ENCODE measurements around the gene SMARCA2. TPM values are rescaled to one million over a fixed set of nuclear protein-coding genes. Genes with fewer than 3 reads are reported as not detected.
A peak's percentile ranks its signal among the peaks of the same experiment; 100 is the strongest.

The SMARCA2 gene
- total RNA-seq, 1 donor from 2014 or later, result 131 TPM

- no peaks in the 10 kb centered on the region for H3K27me3 Mint-ChIP-seq
- H3K4me3 Mint-ChIP-seq, result no peak overlapping the region
- H3K36me3 Mint-ChIP-seq, result peaks cover 37% of the 10 kb centered on the region
- H3K4me1 Mint-ChIP-seq (ENCODE audit: unreplicated experiment), result peaks cover 20% of the 10 kb centered on the region
- no peak for DNase-seq (ENCODE audit: extremely low spot score, unreplicated experiment)
- no peak overlapping the region for H3K27ac Mint-ChIP-seq
- no peak for TF ChIP-seq CTCF (conservative IDR thresholded peaks at IDR 0.05)
- H3K9me3 Mint-ChIP-seq, result no peaks in the 10 kb centered on the region
These were observed 159.2 kb downstream of the SMARCA2 start for GRCh38 chr9:2174306-2174705.

- Mint-ChIP-seq H3K4me1 (ENCODE audit: unreplicated experiment) (peaks cover 25% of the 10 kb centered on the region), H3K4me3 (no peak overlapping the region), H3K27ac (no peak overlapping the region), H3K36me3 (peaks cover 35% of the 10 kb centered on the region), H3K27me3 (no peaks in the 10 kb centered on the region), H3K9me3 (no peaks in the 10 kb centered on the region)
- TF ChIP-seq CTCF (conservative IDR thresholded peaks at IDR 0.05), result no peak
- DNase-seq (ENCODE audit: extremely low spot score, unreplicated experiment), result no peak
These were observed 159.8 kb downstream of the SMARCA2 start for GRCh38 chr9:2174911-2175310.

GRCh38 chr9:2177121-2177520 lies 162.0 kb downstream of the SMARCA2 start:
- Mint-ChIP-seq H3K27me3 (no peaks in the 10 kb centered on the region), H3K4me1 (ENCODE audit: unreplicated experiment) (peaks cover 31% of the 10 kb centered on the region), H3K9me3 (no peaks in the 10 kb centered on the region), H3K36me3 (peaks cover 20% of the 10 kb centered on the region), H3K4me3 (no peak overlapping the region), H3K27ac (no peak overlapping the region)
- no peak for DNase-seq (ENCODE audit: extremely low spot score, unreplicated experiment)
- no peak for TF ChIP-seq CTCF (conservative IDR thresholded peaks at IDR 0.05)

GRCh38 chr9:2178034-2178734 lies 163.0 kb downstream of the SMARCA2 start:
- no peak for TF ChIP-seq CTCF (conservative IDR thresholded peaks at IDR 0.05)
- no peaks in the 10 kb centered on the region for H3K27me3 Mint-ChIP-seq
- H3K27ac Mint-ChIP-seq, result peak overlapping the region; percentile 62
- H3K9me3 Mint-ChIP-seq, result no peaks in the 10 kb centered on the region
- DNase-seq (ENCODE audit: extremely low spot score, unreplicated experiment), result no peak
- H3K4me1 Mint-ChIP-seq (ENCODE audit: unreplicated experiment), result peaks cover 31% of the 10 kb centered on the region
- peaks cover 13% of the 10 kb centered on the region for H3K36me3 Mint-ChIP-seq
- H3K4me3 Mint-ChIP-seq, result no peak overlapping the region

GRCh38 chr9:2179567-2179966 lies 164.4 kb downstream of the SMARCA2 start:
- H3K27me3 Mint-ChIP-seq, result no peaks in the 10 kb centered on the region
- no peak overlapping the region for H3K4me3 Mint-ChIP-seq
- no peaks in the 10 kb centered on the region for H3K9me3 Mint-ChIP-seq
- TF ChIP-seq CTCF (conservative IDR thresholded peaks at IDR 0.05), result no peak
- peak overlapping the region; percentile 12 for H3K27ac Mint-ChIP-seq
- DNase-seq (ENCODE audit: extremely low spot score, unreplicated experiment), result no peak
- peaks cover 24% of the 10 kb centered on the region for H3K4me1 Mint-ChIP-seq (ENCODE audit: unreplicated experiment)
- H3K36me3 Mint-ChIP-seq, result peaks cover 22% of the 10 kb centered on the region
